Thyroid gland (tissue), 4 donors: ENCODE results near the gene TUBGCP3. TPM values are rescaled to one million over a fixed set of nuclear protein-coding genes. Genes with fewer than 3 reads are reported as not detected.

Experiments
- DNase-seq, 2 donors: peaks; one replicate each; pipeline ENCODE4 v3.0.0-alpha.2; 2019
- H3K27ac ChIP-seq, 3 donors: fragments of 200-600 bp; sonication (generic); 1 replicate in 2 of 3; 2 replicates in 1 of 3; pipeline ENCODE4 v1.5.1; 2016 to 2019; ENCODE audit warnings: mild to moderate bottlenecking in 1 of 3, moderate library complexity in 1 of 3
- H3K27me3 ChIP-seq: fragments of 200-600 bp; sonication (generic); one replicate; pipeline ENCODE4 v1.5.1; 2019
- H3K36me3 ChIP-seq, 2 donors: fragments of 200-600 bp; sonication (generic); one replicate each; pipeline ENCODE4 v1.5.1; 2016 to 2019
- H3K4me1 ChIP-seq, 2 donors: fragments of 200-600 bp; sonication (generic); one replicate each; pipeline ENCODE4 v1.5.1; 2017 to 2019
- H3K4me3 ChIP-seq, 3 donors: fragments of 200-600 bp; sonication (generic); replicated peaks in 1 of 3; 1 replicate in 2 of 3; 2 replicates in 1 of 3; pipeline ENCODE4 v1.5.1; 2016; ENCODE audit warnings: mild to moderate bottlenecking in 1 of 3
- H3K9me3 ChIP-seq: fragments of 200-600 bp; sonication (generic); one replicate; pipeline ENCODE4 v1.5.1; 2017
- POLR2A ChIP-seq, 2 donors: fragments of 450-650 bp; IDR thresholded peaks; one replicate each; pipeline ENCODE4 v1.6.1; 2017; ENCODE audit warnings: antibody characterized with exemption in 2 of 2, mild to moderate bottlenecking in 2 of 2, moderate library complexity in 1 of 2
- WGBS, 2 donors: methylation state at CpG; one replicate each; pipeline ENCODE4 v1.1.5; 2017; 5-methylcytosine and 5-hydroxymethylcytosine counted together
- intact Hi-C: fragments of 100-400 bp; cut with DNase I; formaldehyde crosslinking; loops from one replicate; pipeline ENCODE4 v1.15.1; 2023
- total RNA-seq, 4 donors: library from RNA; depleted of rRNA; stranded (reverse); fragments of >200 nt; gene quantifications; one replicate each; pipeline ENCODE4 v1.2.3, GENCODE V29; 2016
- TF ChIP-seq, protein P1 (sequence below), 6 experiments: fragments of 200-600 bp in 3 of 6; fragments of 450-650 bp in 3 of 6; sonication (generic) in 3 of 6; IDR thresholded peaks; one replicate each; pipeline ENCODE4 v1.5.1; 2016 to 2019; ENCODE audit warnings: antibody characterized with exemption in 6 of 6, mild to moderate bottlenecking in 2 of 6, inconsistent platforms in 1 of 6, moderate library complexity in 1 of 6

TUBGCP3 gene
- total RNA-seq, 4 donors from 2014 or later: 27.4 to 49.1 (median 36.0) TPM

GRCh38 chr13:112450118-112450903, 137.6 kb downstream of the TUBGCP3 start:
- 75 to 77% methylated on average over 20 of the region's 23 CpGs for WGBS, 2 donors
- intact Hi-C loops: no loop called here
- no peaks in the 10 kb centered on the region for H3K27me3 ChIP-seq

GRCh38 chr13:112449545-112449930, 138.4 kb downstream of the TUBGCP3 start:
- TF ChIP-seq, protein P1, sequence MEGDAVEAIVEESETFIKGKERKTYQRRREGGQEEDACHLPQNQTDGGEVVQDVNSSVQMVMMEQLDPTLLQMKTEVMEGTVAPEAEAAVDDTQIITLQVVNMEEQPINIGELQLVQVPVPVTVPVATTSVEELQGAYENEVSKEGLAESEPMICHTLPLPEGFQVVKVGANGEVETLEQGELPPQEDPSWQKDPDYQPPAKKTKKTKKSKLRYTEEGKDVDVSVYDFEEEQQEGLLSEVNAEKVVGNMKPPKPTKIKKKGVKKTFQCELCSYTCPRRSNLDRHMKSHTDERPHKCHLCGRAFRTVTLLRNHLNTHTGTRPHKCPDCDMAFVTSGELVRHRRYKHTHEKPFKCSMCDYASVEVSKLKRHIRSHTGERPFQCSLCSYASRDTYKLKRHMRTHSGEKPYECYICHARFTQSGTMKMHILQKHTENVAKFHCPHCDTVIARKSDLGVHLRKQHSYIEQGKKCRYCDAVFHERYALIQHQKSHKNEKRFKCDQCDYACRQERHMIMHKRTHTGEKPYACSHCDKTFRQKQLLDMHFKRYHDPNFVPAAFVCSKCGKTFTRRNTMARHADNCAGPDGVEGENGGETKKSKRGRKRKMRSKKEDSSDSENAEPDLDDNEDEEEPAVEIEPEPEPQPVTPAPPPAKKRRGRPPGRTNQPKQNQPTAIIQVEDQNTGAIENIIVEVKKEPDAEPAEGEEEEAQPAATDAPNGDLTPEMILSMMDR (IDR thresholded peaks at IDR 0.05): no peak
- no peak for TF ChIP-seq POLR2A (IDR thresholded peaks at IDR 0.05)
- Histone ChIP-seq H3K27ac (no peak overlapping the region), H3K27me3 (no peaks in the 10 kb centered on the region), H3K4me3 (no peak overlapping the region), H3K4me1 (no peaks in the 10 kb centered on the region), H3K9me3 (no peaks in the 10 kb centered on the region), H3K36me3 (no peaks in the 10 kb centered on the region)
- intact Hi-C loops: loop anchor here (5.0 kb wide), 1 partner anchor 972 kb away; no protein-coding TSS in a partner anchor
- 81 to 82% methylated on average over 16 of the region's 16 CpGs for WGBS, 2 donors
- no peak for DNase-seq

More at GRCh38 chr13:112450118-112450903, 137.6 kb downstream of the TUBGCP3 start:
- no peak for TF ChIP-seq POLR2A (IDR thresholded peaks at IDR 0.05)
- TF ChIP-seq, protein P1 (IDR thresholded peaks at IDR 0.05): no peak
- DNase-seq: no peak
- Histone ChIP-seq H3K36me3 (no peaks in the 10 kb centered on the region), H3K9me3 (no peaks in the 10 kb centered on the region), H3K4me3 (no peak overlapping the region), H3K27ac (no peak overlapping the region), H3K4me1 (no peaks in the 10 kb centered on the region)

DNA sequence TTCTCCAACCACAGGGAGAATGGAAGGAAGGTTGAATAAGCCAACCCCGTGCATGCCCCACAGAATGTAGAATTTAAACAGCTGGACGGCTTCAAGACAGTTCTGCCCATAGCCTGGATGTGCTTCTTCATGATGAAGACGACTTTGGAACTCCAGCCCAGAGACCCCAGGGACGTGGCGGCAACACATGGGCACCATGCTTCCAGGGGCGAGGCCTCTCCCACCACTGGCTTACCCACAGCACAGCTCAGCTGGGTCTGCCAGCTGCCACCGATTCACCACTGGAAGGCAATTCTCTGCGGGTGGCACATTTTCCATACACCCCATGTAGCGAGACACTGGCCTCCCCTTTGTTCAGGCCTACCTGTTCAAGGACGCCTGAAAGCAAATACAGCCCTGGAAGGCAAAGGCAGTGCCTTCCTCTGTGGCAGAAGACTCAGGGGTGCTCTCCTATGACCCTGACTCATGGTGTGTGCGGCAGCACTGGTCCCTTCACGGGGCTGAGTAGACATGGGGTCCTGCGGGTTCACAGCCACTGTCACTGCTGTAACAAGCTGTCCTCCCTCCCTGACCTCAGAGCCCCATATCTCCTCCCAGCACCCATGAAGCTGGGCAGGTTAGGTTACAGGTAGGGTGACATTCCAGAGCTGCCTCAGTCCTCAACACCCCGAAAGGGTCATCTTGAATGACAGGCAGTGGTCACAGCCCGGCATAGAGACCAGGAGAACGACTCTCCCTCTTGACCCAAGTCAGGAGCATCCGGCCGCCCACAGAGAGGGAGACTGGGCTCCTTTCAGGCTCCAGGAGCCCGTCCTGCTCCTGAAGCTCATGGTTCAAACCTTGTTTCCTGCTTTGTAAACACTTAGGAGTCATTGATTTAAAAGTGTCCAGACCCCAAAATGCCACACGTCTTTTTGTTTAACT, 139.1 kb downstream of the TUBGCP3 start:
- Histone ChIP-seq H3K27me3 (no peaks in the 10 kb centered on the region), H3K9me3 (no peaks in the 10 kb centered on the region), H3K36me3 (no peaks in the 10 kb centered on the region), H3K27ac (no peak overlapping the region), H3K4me3 (no peak overlapping the region), H3K4me1 (no peaks in the 10 kb centered on the region)
- TF ChIP-seq POLR2A (IDR thresholded peaks at IDR 0.05): no peak
- TF ChIP-seq, protein P1 (IDR thresholded peaks at IDR 0.05): no peak
- WGBS, 2 donors: 85 to 88% methylated on average over 16 to 17 of the region's 20 CpGs
- no peak for DNase-seq
- intact Hi-C loops: loop anchor here (5.0 kb wide), 1 partner anchor 972 kb away; no protein-coding TSS in a partner anchor

- no peak overlapping the region for H3K4me3 ChIP-seq
- intact Hi-C loops: loop anchor here (5.0 kb wide), 1 partner anchor 971 kb away; no protein-coding TSS in a partner anchor
- TF ChIP-seq, protein P1 (IDR thresholded peaks at IDR 0.05): no peak
- no peak for TF ChIP-seq POLR2A (IDR thresholded peaks at IDR 0.05)
- H3K4me1 ChIP-seq: no peaks in the 10 kb centered on the region
- no peak for DNase-seq
- H3K9me3 ChIP-seq: no peaks in the 10 kb centered on the region
- no peak overlapping the region for H3K27ac ChIP-seq
- WGBS, 2 donors: 85 to 90% methylated on average over 20 to 22 of the region's 27 CpGs
- H3K27me3 ChIP-seq: peaks cover 4% of the 10 kb centered on the region
- H3K36me3 ChIP-seq: no peaks in the 10 kb centered on the region
These were observed 140.0 kb downstream of the TUBGCP3 start for GRCh38 chr13:112447761-112448603.
